GM21529 (cell line): ENCODE data around the gene ABCA1.
"Not testable (repeated sequence)": the region's sequence is repeated elsewhere in the genome, so short reads cannot be mapped to it uniquely, and the experiment has no call there.

Experiments used
- ATAC-seq: cut with Tn5 transposase; IDR thresholded peaks from one replicate; pipeline ENCODE4 v1.9.1; 2021; ENCODE audit not compliant: unreplicated experiment

ABCA1 gene

DNA sequence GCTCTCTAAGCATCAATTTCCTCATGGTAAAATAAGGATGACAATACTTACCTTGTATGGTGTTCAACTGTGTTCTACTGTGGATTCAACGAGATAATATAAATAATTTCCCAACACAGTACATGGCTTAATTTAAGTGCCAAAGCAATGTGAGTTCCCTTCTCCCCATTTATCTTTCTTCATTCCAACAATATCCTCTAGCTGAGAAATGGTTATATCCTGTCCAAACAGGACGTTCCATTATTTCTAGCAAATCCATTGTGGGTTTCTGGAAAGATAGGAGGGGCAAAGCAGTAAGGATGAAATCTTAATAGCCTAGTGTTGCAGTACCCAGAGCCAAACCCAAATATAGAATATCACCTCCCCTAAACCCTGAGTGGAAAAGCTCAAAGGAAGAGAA is 22.0 kb downstream of the ABCA1 start:
- ATAC-seq: no peak

DNA sequence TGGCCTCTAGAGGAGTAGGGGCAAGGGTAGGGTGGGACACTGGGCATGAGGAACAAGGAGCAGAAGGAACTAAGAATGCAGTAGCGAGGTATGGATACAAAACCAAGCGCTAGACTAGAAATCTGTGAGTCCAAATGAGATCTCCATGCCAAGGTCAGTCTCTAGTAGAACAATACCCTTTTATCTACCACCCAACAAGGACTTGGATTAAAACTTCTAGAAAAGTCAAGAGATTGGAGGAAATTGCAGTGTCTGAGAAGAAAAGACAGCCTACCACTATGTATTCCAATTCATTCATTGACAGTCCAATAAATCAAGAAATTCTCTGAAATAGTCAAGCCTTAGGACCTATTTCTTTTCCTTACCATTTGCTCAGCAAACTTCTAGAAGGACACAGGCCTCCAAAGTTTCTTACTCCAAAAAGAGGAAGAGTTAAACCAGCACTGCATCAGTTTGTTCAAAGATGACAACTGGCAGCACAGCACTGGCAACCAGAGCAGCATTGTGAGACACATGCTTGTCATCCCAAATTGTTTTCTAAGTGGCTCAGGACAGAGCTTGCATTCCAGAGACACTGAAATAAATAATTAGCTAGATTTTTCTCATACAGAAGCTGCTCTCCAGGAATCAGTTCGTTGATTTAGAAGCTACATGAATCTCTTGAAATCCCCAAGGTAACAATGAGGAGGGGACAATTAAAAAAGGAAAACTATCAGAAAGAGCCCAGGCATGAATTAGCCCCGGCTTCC is 22.6 kb downstream of the ABCA1 start:
- no peak for ATAC-seq

DNA sequence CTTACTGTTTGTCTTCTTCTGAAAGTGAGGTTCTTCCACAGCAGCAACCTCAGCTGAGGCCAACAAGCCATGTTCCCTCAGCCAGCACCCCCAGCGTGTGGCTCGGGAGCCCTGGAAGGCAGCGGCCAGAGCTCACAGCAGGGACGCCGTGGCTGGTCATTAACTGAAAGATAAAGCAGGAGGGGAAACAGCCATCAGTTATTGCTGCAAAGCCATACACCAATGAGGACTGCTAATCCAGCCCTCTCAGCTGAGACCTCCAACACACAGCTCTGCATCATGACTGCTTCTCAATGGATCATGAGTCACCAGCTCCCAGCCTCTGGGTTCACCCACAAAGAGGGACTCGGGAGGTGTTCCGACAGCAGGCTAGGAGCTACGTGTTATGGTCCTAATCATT is 24.3 kb downstream of the ABCA1 start:
- ATAC-seq: no peak

DNA sequence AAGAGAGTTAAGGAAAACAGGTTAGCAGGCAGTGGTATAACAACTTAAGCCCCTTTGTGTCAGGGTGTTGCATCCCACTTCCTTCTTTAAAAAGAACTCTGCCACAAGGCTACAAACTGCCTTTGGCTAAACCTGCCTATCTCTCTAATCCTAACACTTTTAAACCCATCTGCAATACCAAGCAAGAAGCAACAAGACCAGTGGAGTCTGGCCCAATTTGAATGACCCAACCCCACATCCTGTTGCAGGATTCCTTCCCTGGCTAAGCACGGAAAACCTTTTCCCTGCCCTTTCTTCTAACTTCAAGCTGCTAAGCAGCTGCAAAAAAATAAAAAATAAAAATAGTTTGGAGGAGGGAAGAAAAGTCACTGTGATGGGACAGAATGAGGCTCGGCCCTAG is 27.1 kb downstream of the ABCA1 start:
- no peak for ATAC-seq

DNA sequence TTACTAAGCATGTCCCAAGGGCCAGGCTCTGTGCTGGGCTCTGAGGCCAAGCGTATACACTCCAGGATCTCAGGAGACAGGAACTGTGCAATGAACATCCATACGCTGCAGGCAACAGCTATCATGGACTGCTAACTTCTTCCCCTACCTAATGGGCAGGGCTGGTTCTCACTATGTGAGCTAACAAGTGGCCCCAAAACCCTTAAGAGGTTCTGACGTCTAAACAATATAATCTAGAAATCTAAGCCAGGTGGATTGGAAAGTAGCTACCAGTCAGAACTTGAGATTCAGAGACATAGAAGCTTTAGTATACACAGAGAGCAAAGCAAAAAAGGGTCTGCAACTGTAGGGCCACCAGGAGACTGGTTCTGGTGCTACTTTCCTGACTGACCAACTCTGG is 27.6 kb downstream of the ABCA1 start:
- no peak for ATAC-seq

DNA sequence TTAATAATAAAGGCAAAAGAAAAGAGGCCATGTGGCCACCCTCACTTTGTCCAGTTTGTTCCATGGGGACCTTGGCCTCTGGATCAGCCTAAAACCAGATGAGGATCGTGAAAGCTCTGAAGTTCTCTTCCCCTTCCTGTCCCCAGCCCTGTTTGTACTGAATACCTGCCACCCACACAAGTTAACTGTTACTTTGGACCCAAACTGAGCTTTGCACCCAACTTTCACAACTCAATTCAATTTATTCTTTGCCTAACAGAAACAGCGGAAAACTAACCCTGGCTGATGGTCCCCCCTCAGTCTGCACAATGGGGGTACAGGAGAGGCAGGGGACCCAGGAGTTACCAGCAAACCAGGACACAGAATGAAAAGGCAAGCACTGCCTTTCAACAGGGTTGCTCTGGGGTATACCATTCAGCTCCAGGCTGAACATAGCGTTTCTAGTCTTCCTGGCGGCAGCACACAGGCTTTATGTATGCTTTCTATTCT is 28.2 kb downstream of the ABCA1 start:
- no peak for ATAC-seq

DNA sequence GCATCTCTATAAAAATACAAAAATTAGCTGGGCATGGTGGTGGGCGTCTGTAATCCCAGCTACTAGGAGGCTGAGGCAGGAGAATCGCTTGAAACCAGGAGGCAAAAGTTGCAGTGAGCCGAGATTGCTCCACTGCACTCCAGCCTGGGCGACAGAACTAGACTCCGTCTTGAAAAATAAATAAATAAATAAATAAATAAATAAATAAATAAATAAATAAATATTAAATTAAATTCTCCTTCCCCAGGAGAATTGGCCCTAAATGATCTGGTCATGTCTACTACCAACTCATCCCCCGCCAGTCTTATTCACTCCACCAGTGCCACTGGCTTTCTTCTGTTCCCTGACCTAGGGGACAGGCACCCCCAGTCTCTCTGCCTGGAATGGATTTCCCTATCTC is 29.6 kb downstream of the ABCA1 start:
- not testable (repeated sequence) for ATAC-seq

DNA sequence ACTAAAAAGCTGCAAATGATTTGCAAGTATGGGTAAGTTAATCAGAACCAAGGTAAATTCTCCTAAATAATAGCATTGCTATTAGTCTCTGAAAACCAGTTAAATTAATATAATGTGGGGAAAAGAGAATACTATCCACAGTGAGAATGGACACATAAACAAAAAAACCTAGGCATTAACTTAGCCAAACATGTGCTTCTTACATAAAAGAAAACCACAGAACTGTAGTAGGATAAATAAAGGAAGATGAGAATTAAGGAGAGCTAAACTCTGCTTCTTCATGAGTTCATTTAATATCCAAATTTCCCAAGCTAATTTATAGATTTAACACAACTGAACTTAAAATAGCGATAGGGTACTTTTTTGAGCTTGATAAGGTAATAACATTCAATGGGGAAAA is 31.8 kb downstream of the ABCA1 start:
- ATAC-seq: no peak

DNA sequence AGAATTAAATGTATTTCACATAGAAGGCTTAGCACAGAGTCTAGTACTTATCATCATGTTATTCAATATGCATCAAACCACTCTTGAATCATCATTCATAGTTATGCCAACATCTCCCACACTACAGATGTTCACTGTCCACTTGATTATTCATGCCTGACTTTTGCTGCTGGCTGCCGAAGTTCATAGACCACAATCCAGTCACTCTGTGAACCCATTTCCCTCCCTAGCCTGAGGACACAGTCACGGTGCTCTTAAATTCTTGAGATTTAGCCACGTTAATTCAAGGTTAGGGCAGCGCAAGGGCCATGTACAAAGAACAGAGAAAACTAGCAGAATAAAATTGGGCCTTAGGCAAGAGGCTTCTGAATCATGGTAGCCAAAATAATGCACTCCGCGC is 32.4 kb downstream of the ABCA1 start:
- no peak for ATAC-seq

DNA sequence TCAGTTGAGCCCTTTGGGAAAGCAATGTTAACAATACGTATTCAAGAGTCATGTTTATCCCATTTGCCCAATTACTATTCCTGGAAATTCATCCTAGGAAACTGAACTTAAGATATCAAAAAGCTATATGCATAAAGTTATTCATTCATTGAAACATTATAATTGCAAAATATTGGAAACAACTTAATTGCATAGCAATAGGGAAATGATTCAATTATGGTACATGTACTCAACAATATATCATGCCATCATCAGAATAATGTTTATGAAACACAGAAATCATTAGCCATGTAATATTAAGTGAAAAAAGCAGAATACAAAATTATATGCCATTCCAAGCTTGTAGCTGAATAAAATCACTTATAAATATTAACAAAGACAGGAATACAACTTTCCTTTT is 35.3 kb downstream of the ABCA1 start:
- ATAC-seq: no peak

DNA sequence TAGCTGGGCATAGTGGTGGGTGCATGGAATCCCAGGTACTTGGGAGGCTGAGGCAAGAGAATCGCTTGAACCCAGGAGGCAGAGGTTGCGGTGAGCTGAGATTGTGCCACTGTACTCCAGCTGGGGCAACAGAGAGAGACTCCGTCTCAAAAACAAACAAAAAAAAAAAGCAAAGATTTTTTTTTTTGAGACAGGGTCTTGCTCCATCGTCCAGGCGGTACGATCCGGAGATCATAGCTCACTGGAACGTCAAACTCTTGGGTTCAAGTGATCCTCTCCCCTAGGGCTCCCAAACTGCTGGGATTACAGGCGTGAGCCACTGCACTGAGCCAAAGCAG is 37.6 kb downstream of the ABCA1 start:
- no peak for ATAC-seq

DNA sequence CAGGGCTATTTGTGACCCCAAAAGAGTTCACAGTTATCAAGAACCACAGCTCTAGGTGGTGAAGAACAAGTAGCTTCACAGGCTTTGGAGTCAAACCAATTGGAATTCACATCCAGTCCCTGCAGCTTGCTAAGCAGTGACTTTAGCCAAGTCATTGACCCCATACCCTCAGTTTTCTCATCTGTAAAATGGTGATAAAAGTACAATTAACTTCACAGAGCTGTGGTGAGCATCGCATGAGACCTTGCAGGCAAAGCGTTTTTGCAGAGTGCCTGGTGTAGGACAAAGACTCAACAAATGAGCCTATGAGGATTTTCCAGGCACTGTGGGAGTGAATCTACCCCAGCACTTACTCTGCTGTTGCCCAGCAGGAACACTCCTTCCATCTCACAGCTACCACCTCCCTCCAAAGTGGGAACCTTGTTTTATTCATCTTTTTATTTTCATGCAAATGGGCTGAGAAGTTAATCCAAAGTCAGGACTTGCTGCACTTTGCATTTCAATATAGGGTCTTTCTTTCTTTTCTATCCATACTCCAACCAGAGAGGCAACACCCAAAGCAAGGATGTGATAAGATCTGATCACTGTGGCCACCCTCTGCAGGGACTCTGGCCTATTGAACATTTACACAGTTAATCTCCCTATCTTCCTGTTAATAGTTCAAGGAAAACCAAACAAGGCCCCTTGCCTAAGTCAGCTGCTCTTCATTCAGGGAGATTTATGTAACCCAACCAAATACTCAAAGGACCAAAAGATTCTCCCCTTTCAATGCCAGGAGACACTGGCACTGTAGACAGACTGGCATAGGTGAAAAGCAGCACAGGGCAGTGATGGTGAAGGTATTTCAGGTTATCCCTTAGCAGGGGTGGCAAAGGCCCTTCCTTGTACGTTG is 41.9 kb downstream of the ABCA1 start:
- no peak for ATAC-seq

DNA sequence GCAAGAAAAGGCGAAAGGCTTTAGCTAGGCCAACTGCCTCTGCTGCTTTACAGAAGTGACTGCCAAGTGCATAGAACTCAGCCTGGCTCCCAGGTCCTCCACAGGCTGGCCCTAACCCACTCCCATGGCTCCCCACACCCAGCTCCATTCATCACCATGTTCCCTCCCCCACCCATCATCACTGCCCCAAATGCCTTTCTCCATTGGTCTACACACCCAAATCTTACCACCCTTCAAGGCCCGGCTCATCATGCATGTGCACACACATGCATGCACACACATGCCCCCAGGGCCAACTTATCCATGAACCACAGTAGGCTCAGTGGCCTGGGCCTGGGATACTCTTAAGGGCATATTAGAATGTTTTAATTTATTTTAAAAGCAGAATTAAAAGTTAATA is 44.8 kb downstream of the ABCA1 start:
- ATAC-seq: no peak

DNA sequence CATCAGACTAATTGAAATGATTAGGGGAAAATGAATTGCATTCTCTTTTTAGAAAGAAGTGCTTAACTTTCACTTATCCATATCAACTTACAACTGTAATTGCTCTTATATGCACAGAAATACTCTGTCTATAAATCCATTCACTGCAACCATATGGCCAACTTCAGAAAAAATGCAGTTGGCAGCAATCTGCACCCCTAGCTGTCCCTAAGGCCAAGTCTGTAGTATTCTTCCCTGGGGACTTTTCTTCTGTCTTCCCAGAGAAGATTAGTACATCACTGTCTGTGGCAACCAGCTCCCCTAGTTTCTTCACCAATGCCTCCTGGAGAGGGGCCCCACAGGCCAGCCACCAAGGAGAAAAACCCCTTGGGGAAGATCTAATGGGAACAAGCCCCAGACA is 45.4 kb downstream of the ABCA1 start:
- no peak for ATAC-seq

DNA sequence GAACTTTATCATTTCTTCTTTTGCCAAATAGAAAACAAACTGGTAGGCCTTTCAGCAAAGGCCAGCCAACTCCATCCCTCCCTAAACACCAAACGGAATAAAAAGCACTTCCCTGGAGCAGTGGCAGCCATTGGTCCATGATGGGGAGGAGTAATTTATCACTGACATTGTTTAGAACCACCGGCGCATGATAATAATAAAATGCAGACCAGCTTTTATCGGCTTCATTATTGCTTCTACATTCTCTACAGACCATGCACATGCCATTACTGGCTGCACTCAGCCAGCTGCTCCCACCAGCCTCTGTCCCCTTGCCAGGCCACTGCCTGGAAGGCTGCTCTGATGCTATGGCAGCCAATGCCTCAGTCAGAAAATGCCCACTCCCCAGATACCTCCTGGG is 45.9 kb downstream of the ABCA1 start:
- ATAC-seq: no peak

DNA sequence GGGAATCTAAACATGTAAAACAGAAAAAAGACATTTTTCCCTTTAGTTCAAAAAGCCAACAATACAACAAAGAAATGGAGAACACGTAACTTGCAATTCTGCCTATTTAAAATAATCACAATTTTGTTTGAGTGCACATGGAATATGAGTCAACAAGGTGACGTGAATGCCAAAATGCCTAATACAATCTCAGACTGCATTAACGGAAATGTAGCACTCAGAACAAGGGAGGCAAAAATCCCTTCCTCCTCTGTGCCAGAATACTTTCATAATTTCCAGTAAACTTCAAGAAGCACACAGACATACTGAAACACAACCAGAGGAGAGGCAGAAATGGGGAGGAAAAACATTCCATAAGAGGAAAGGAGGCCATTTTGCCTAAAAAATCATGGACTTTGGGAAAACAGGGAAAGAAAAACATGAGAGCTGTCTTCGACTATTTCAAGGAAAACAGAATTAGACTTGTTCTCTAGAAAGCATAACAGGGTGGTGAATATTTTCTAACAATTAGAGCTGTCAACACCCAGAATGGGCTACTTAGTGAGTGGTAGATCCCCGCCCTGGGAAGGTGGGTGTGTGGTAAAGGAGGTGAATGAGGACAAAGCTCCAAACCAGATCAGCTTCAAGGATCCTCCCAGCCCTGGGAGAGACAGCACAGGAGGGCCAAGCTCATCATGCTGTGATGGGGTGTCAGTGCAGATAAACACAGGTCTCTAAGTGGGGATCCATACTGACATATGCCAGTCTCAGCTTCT is 48.2 kb downstream of the ABCA1 start:
- ATAC-seq: no peak

DNA sequence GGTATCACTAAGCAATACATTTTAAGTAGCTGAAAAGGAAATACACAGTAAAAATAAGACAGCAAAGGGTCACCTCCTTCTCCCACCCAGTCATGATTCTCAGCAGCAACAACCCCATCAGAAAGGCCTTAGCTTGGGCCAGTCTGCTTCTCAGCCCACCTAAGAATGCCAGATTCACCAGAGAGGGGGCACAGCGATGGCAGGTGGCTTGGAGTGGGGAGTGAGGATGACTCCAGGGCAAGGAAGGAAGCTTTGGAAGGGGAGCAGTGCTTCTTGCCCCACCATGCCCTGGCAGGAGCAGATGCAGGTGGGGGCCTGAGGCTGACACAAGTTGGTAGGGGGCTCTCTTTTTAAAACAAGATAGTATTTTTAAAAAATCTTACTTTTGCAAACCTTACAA is 51.4 kb downstream of the ABCA1 start:
- no peak for ATAC-seq

DNA sequence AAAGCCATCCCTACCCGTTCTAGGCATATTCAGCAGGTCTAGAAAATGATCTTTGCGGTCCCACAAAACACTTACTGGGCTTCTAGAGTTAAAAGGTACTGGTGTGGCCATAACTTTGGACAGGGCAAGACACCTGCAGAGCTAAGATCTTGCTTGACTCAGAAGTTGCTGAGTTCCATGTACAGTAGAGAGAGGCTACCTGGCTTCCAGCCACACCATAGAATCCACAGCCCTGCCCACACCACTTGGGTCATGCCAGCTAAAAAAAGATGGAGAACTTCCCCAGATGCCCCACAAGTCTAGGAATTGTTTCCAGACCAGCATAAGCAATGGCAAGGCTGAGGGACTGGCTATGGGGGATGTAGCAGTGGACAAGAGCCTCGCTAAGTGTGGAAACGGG is 52.1 kb downstream of the ABCA1 start:
- ATAC-seq: no peak

DNA sequence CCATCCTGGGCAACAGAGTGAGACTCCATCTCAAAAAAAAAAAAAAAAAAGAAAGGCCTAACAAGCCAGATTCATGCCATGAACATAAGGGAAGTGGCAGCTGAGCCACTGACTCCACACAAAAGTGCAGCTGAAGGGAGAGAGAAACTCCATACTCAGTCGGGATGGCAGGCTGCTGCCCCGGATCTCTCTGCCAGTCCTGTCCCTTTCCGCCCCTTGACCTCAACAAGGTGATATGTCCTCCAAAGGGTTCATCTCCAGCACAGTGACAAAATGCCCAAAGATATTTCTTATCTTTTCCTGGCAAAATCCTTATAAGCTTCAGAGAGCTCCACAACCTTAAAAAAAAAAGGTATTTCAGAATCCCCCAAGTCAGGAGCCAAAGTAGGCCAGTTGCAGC is 52.6 kb downstream of the ABCA1 start:
- no peak for ATAC-seq

DNA sequence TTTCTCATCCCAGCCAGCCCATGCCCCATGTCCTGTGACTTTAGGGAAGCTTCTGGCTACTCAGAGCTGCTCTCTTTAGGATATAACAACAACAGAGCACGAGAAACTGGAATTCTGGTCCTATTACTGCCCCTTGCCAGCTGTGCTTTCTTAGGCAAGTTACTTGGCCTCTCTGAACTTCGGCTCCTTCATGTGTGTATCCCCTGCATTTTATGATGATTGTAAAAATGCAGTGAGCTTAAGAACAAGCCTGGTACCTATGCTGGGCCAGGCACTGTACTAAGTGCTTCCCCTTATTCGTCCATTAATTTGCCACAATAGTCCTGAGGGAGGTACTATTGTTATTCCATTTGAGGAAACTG is 54.5 kb downstream of the ABCA1 start:
- ATAC-seq: no peak

DNA sequence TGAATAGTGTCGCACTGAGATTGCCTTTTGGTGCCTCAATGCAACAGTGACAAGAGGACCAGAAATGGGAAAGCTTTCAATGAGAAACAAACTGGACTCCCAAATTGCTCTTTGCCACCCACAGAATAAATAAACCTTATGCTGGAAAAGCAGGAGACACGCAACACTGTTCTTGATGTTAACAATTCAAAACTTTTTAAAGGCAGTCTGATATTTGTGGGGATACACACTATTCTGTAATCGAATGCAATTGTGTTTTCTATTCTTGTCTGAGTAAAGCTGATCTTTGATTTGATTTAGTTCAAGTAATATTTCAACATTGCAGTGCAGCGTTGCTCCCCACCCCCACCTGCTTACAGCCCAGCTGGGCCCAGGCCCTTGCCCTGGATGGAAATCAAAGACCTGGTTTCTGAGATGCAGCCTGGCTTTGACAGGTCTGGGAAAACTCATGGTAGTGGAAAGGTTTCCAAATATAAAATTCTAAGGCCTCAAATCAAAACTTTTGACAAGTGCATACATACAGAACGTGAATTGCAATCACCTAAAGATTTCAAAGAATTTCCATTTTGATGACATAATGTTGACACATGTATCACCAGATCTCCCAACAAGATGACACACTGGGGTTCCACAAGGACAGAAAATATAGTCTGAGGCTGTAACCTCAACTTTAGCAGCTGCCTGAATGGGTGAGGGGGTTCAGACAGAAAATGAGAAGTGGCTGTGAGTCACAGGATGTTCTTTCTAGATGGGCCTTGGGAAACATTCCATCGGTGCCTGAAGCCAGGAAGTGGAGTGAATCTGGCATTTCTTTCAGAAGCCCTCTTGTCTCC is 55.1 kb downstream of the ABCA1 start:
- no peak for ATAC-seq
